ENCODE data around the gene POLR3A. TPM values are rescaled to one million over a fixed set of nuclear protein-coding genes. Genes with fewer than 3 reads are reported as not detected.

POLR3A gene
- total and polyA plus RNA-seq, 2 of the 13 experiments (the other 11 are each of a cell fraction or from before 2014, with no cell fraction given), result 13.6 to 19.2 TPM

- no peak for TF ChIP-seq HNF1B (CRISPR knock-in tag; IDR thresholded peaks at IDR 0.05)
- TF ChIP-seq PHF8 (CRISPR knock-in tag; IDR thresholded peaks at IDR 0.05), result peak; percentile 61
- no peak; the same call in 1 of the 2 replicates for TF ChIP-seq E2F1 (CRISPR knock-in tag; IDR thresholded peaks at IDR 0.05)
- TF ChIP-seq ELF1 (CRISPR knock-in tag; IDR thresholded peaks at IDR 0.05), result no peak
- no peak for TF ChIP-seq HNRNPH1 (optimal IDR thresholded peaks at IDR 0.05; ENCODE audit: low read depth, low read length)
- peak; percentile 31 for TF ChIP-seq ZNF407 (CRISPR knock-in tag; IDR thresholded peaks at IDR 0.05; ENCODE audit: not compliant biosample characterization)
- 0 out of 2 replicates have a peak, but pooled peaks have one; percentile 48 for TF ChIP-seq HOXD1 (CRISPR knock-in tag; IDR thresholded peaks at IDR 0.05)
- TF ChIP-seq HOXA5 (CRISPR knock-in tag; IDR thresholded peaks at IDR 0.05), result 0 out of 2 replicates have a peak, but pooled peaks have one; percentile 31
- peak; percentile 19; the same call in 1 of the 2 replicates for TF ChIP-seq ZNF574 (CRISPR knock-in tag; IDR thresholded peaks at IDR 0.05)
- TF ChIP-seq ZNF780A (CRISPR knock-in tag; IDR thresholded peaks at IDR 0.05), result no peak
- peak; percentile 47; the same call in 1 of the 2 replicates for TF ChIP-seq MAX (IDR thresholded peaks at IDR 0.05)
- TF ChIP-seq ZFP1 (CRISPR knock-in tag; IDR thresholded peaks at IDR 0.05), result no peak
- TF ChIP-seq ZNF382 (CRISPR knock-in tag; IDR thresholded peaks at IDR 0.05; ENCODE audit: borderline replicate concordance), result no peak
- TF ChIP-seq HNRNPK (IDR thresholded peaks at IDR 0.05; ENCODE audit: low read depth, low read length, poor library complexity, severe bottlenecking), result no peak
These were observed 103.3 kb downstream of the POLR3A start (continued) for GRCh38 chr10:77925795-77926565.
